ENCODE measurements around the gene MED9. TPM values are rescaled to one million over a fixed set of nuclear protein-coding genes. Genes with fewer than 3 reads are reported as not detected.

MED9 gene
- total and polyA plus RNA-seq, 3 experiments from 2014 or later = 13.5 to 17.9 (median 13.8) TPM

GRCh38 chr17:17508019-17508535 lies 31.3 kb downstream of the MED9 start:
- ChIA-PET CTCF (no interaction called here), POLR2A (no interaction called here)
- H3K4me3 ChIP-seq (ENCODE audit: low read length) = no peak overlapping the region
- no peak overlapping the region for H3K27ac ChIP-seq (ENCODE audit: low read depth, low read length)
- no peaks in the 10 kb centered on the region for H3K27me3 ChIP-seq (ENCODE audit: insufficient read depth, low read length, poor library complexity, severe bottlenecking)
- H3K4me1 Mint-ChIP-seq = peaks cover 0 to 4% (median 0%) of the 10 kb centered on the region in 3 donors
- peak overlapping the region in 1 of 8 donors; percentile 43 for H3K27ac Mint-ChIP-seq
- H3K4me1 ChIP-seq (ENCODE audit: insufficient read depth, low read length) = no peaks in the 10 kb centered on the region
- H3K9me3 Mint-ChIP-seq = no peaks in the 10 kb centered on the region
- H3K27me3 Mint-ChIP-seq = no peaks in the 10 kb centered on the region
- H3K4me3 Mint-ChIP-seq = no peak overlapping the region
- DNase-seq = no peak
- no peaks in the 10 kb centered on the region for H3K36me3 ChIP-seq (ENCODE audit: insufficient read depth, low read length)
- H3K9me3 ChIP-seq (ENCODE audit: low read length) = no peaks in the 10 kb centered on the region
- no peaks in the 10 kb centered on the region for H3K36me3 Mint-ChIP-seq

GRCh38 chr17:17508646-17509591 lies 32.1 kb downstream of the MED9 start:
- H3K27ac Mint-ChIP-seq = peak overlapping the region in 2 of 8 donors; percentile 56 to 74
- CTCF ChIA-PET = no interaction called here

GRCh38 chr17:17509601-17510425 lies 33.0 kb downstream of the MED9 start:
- peak in 1 of 5 donors; percentile 13 for DNase-seq
- ChIA-PET POLR2A (no interaction called here), CTCF (interaction anchor here (2.8 kb wide), 1 partner anchor 13 kb away, joined by 11 read pairs; the partner anchor contains the start of gene RASD1)
- Histone ChIP-seq H3K4me1 (ENCODE audit: insufficient read depth, low read length) (no peaks in the 10 kb centered on the region), H3K9me3 (ENCODE audit: low read length) (no peaks in the 10 kb centered on the region), H3K36me3 (ENCODE audit: insufficient read depth, low read length) (no peaks in the 10 kb centered on the region), H3K4me3 (ENCODE audit: low read length) (no peak overlapping the region), H3K27me3 (ENCODE audit: insufficient read depth, low read length, poor library complexity, severe bottlenecking) (no peaks in the 10 kb centered on the region), H3K27ac (ENCODE audit: low read depth, low read length) (no peak overlapping the region)
- H3K36me3 Mint-ChIP-seq = no peaks in the 10 kb centered on the region
- H3K9me3 Mint-ChIP-seq = no peaks in the 10 kb centered on the region
- H3K27ac Mint-ChIP-seq = peak overlapping the region in 4 of 8 donors; percentile 51 to 79 (median 76)
- H3K27me3 Mint-ChIP-seq = no peaks in the 10 kb centered on the region
- H3K4me3 Mint-ChIP-seq = no peak overlapping the region
- H3K4me1 Mint-ChIP-seq = peaks cover 0 to 4% (median 0%) of the 10 kb centered on the region in 3 donors

More at GRCh38 chr17:17508646-17509591, 32.1 kb downstream of the MED9 start:
- Mint-ChIP-seq H3K9me3 (no peaks in the 10 kb centered on the region), H3K4me1 (peaks cover 0 to 4% (median 0%) of the 10 kb centered on the region in 3 donors), H3K36me3 (no peaks in the 10 kb centered on the region), H3K4me3 (no peak overlapping the region), H3K27me3 (no peaks in the 10 kb centered on the region)
- Histone ChIP-seq H3K36me3 (ENCODE audit: insufficient read depth, low read length) (no peaks in the 10 kb centered on the region), H3K4me1 (ENCODE audit: insufficient read depth, low read length) (no peaks in the 10 kb centered on the region), H3K27me3 (ENCODE audit: insufficient read depth, low read length, poor library complexity, severe bottlenecking) (no peaks in the 10 kb centered on the region), H3K4me3 (ENCODE audit: low read length) (no peak overlapping the region), H3K9me3 (ENCODE audit: low read length) (no peaks in the 10 kb centered on the region), H3K27ac (ENCODE audit: low read depth, low read length) (no peak overlapping the region)
- peak in 1 of 5 donors; percentile 43 for DNase-seq
- POLR2A ChIA-PET = no interaction called here

GRCh38 chr17:17510456-17511292 lies 33.9 kb downstream of the MED9 start:
- H3K4me1 Mint-ChIP-seq = peaks cover 0 to 4% (median 0%) of the 10 kb centered on the region in 3 donors
- CTCF ChIA-PET = interaction anchor here (2.8 kb wide), 1 partner anchor 14 kb away, joined by 11 read pairs; the partner anchor contains the start of gene RASD1

GRCh38 chr17:17511293-17511741 lies 34.5 kb downstream of the MED9 start:
- H3K9me3 Mint-ChIP-seq = no peaks in the 10 kb centered on the region
- peaks cover 0 to 2% (median 0%) of the 10 kb centered on the region in 3 donors for H3K36me3 Mint-ChIP-seq
- no peak overlapping the region for H3K4me3 ChIP-seq (ENCODE audit: low read length)
- ChIA-PET POLR2A (no interaction called here), CTCF (interaction anchor here (2.8 kb wide), 1 partner anchor 15 kb away, joined by 11 read pairs; the partner anchor contains the start of gene RASD1)
- H3K27me3 ChIP-seq (ENCODE audit: insufficient read depth, low read length, poor library complexity, severe bottlenecking) = no peaks in the 10 kb centered on the region
- peak overlapping the region in 2 of 8 donors; percentile 17 to 78 for H3K27ac Mint-ChIP-seq
- no peak overlapping the region for H3K27ac ChIP-seq (ENCODE audit: low read depth, low read length)
- peaks cover 0 to 4% (median 0%) of the 10 kb centered on the region in 3 donors for H3K4me1 Mint-ChIP-seq
- no peaks in the 10 kb centered on the region for H3K27me3 Mint-ChIP-seq
- H3K4me1 ChIP-seq (ENCODE audit: insufficient read depth, low read length) = no peaks in the 10 kb centered on the region
- no peaks in the 10 kb centered on the region for H3K9me3 ChIP-seq (ENCODE audit: low read length)
- no peaks in the 10 kb centered on the region for H3K36me3 ChIP-seq (ENCODE audit: insufficient read depth, low read length)
- H3K4me3 Mint-ChIP-seq = no peak overlapping the region
- DNase-seq = peak in 1 of 5 donors; percentile 27

More at GRCh38 chr17:17510456-17511292, 33.9 kb downstream of the MED9 start:
- Histone ChIP-seq H3K27ac (ENCODE audit: low read depth, low read length) (no peak overlapping the region), H3K9me3 (ENCODE audit: low read length) (no peaks in the 10 kb centered on the region), H3K4me1 (ENCODE audit: insufficient read depth, low read length) (no peaks in the 10 kb centered on the region), H3K4me3 (ENCODE audit: low read length) (no peak overlapping the region), H3K27me3 (ENCODE audit: insufficient read depth, low read length, poor library complexity, severe bottlenecking) (no peaks in the 10 kb centered on the region), H3K36me3 (ENCODE audit: insufficient read depth, low read length) (no peaks in the 10 kb centered on the region)
- Mint-ChIP-seq H3K27me3 (no peaks in the 10 kb centered on the region), H3K36me3 (no peaks in the 10 kb centered on the region), H3K4me3 (no peak overlapping the region), H3K27ac (peak overlapping the region in 4 of 8 donors; percentile 51 to 79 (median 69)), H3K9me3 (no peaks in the 10 kb centered on the region)
- DNase-seq = no peak
- POLR2A ChIA-PET = no interaction called here

GRCh38 chr17:17511881-17512858 lies 35.4 kb downstream of the MED9 start:
- peak in 1 of 5 donors; percentile 41 for DNase-seq
- ChIA-PET POLR2A (no interaction called here), CTCF (interaction anchor here (2.8 kb wide), 1 partner anchor 15 kb away, joined by 11 read pairs; the partner anchor contains the start of gene RASD1)
- Histone ChIP-seq H3K27me3 (ENCODE audit: insufficient read depth, low read length, poor library complexity, severe bottlenecking) (no peaks in the 10 kb centered on the region), H3K36me3 (ENCODE audit: insufficient read depth, low read length) (no peaks in the 10 kb centered on the region), H3K9me3 (ENCODE audit: low read length) (no peaks in the 10 kb centered on the region), H3K4me1 (ENCODE audit: insufficient read depth, low read length) (no peaks in the 10 kb centered on the region), H3K4me3 (ENCODE audit: low read length) (no peak overlapping the region), H3K27ac (ENCODE audit: low read depth, low read length) (no peak overlapping the region)
- Mint-ChIP-seq H3K27me3 (no peaks in the 10 kb centered on the region), H3K36me3 (peaks cover 0 to 2% (median 0%) of the 10 kb centered on the region in 3 donors), H3K4me3 (no peak overlapping the region), H3K4me1 (peaks cover 0 to 4% (median 0%) of the 10 kb centered on the region in 3 donors), H3K27ac (no peak overlapping the region), H3K9me3 (no peaks in the 10 kb centered on the region)

Measured in CD8-positive, alpha-beta memory T cell (primary cell).